T47D (cell line): ENCODE results near the gene RASAL2.

Experiments used
- DNase-seq, 2 experiments: peaks; one replicate each; pipeline versions ENCODE4 v3.0.0 to v3.0.0-alpha.2; 2011 to 2012; ENCODE audit warnings: low read depth in 1 of 2, low spot score in 1 of 2
- JUND ChIP-seq: IDR thresholded peaks from 2 replicates; pipeline ENCODE4 v1.6.1; 2012; ENCODE audit warnings: low read depth
- in situ Hi-C: cut with HindIII; loops from 2 replicates; pipeline ENCODE4 v1.10.0; 2016; ENCODE audit warnings: low sequenced_read_pairs, low pct_unique_long_range_greater_than_20kb

RASAL2 gene

DNA sequence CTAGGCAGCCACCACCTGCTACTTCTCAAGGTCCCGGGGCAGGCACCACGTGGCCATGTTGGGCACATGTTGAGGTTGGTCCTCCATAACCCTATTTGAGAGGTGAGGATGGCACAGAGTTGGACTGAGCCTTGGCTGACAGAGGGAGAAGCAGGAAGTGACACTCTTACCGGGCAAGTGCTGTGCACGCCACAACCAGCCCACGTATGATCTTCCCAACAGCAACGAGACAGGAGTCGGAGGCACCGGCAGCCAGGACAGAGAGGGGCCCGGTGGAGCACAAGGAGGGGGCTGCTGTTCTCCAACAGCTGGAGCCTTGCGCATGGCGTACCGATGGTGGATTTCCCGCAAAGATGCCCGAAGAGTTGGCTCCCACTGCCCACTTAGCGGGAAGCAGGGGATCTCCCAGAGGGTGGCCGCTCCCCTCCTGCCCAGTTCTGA lies 399.4 kb downstream of the RASAL2 start:
- in situ Hi-C loops, result no loop called here
- TF ChIP-seq JUND, result no peak
- no peak for DNase-seq

DNA sequence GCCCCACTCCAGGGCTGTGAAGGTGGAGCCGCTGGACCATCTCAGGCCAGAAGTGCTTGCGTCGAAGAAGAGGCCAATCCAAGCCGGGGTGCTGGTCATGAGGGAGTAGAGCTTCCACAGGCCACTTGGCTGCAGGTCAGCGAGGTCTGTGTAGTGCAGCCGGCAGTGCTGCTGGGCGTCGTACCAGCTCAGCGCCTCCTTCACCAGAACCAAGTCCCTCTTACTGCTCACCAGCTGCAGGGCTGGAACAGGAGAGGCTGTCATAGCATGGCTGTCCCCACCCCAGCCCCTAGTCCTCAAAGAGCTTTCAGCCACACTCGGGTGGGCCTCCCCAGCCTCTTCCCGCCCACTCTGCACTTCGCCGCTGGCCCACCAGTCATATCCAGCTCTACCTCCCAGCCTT lies 400.7 kb downstream of the RASAL2 start:
- DNase-seq, result no peak
- in situ Hi-C loops, result no loop called here
- no peak for TF ChIP-seq JUND

DNA sequence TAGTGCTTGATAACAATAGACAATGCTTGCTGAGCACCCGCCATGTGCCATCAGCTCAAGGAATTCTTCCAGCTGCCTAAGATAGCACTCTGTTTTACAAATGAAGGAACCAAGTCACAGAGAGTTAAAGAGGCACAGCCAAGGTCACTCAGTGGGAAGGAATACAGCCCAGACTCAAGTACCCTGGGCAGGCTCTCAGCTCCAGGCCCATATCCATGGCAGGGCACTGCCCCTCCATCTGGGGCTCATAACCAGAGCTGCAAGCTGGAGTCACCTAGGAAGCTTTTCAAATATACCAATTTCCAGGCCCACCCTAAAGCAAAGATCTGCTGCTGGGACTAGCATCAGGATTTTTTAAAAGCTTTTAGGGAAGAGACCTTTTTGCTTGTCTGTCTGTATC lies 401.3 kb downstream of the RASAL2 start:
- in situ Hi-C loops, result no loop called here
- DNase-seq, result no peak
- TF ChIP-seq JUND, result no peak

DNA sequence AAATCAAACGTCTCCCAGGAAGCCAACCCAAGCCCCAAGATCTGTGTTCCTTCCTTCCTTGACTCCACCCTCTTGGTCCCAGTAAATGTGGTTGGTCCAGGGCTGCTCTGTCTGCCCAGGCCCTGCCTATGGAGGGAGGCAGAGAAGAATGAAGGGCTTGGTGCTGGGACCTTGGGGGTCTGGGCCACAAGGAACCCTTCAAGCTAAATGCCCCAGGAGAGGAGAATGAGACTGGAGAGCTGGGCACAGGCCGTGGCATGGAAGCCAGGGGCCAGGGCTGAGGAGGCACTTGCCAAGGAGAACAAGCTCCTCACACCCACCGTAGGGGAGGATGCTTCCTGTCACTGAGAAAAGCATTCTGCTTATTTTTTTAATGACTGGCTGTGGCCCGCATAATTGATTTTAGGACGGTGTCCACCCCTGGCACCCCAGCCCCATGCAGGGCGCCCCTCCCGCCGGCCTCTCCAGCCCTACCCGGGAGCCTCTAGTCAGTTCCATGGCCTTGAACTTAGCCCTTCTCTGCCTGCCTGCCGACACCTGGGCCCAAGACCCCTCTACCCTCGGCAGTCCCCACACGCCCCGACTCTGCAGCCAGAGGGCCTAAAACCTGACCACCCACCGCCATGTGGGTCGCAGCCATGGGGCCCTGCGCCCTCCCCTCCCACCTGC lies 402.0 kb downstream of the RASAL2 start:
- in situ Hi-C loops, result no loop called here
- no peak for TF ChIP-seq JUND
- DNase-seq, result no peak

DNA sequence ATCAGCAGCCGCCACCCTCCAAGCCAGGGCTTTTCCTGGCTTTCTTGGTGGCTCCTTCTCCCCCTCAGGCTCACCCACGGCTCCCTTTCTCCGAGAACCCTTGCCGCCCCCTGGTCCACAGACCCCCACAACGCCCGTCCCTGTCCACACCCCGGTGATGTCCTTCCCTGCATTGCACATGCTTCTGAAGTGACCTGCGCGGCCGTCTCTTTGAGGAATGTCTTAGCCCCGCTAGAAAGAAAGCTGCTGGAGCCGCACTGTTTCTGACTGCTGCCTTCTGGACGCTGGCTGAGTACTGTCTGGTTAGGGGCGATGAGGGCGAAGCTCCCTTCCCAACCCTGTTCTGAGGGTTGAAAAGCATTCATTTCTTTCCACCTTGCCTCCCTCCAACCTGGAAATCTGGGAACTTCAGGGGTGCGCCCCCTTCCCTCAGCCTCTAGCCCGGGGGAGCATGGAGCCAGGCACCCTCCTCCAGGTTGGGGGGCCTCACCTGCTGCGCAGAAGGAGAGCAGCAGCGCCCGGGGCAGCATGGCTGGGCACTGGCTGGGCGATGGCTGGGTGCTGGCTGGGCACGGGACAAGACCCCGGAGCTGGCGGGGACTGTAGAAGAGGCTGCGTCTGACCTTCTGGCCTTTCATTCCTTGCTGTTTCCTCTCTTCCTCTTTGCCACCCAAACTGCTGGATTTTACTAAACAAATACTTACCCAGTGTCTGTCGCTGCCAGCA lies 402.7 kb downstream of the RASAL2 start, which contains the start of gene CLEC20A:
CLEC20A (minus strand) TSS at position 555 of the 726 bp plus-strand sequence; CDS start at position 530, 25 bp downstream.
- in situ Hi-C loops, result no loop called here
- no peak for TF ChIP-seq JUND
- DNase-seq, result no peak

DNA sequence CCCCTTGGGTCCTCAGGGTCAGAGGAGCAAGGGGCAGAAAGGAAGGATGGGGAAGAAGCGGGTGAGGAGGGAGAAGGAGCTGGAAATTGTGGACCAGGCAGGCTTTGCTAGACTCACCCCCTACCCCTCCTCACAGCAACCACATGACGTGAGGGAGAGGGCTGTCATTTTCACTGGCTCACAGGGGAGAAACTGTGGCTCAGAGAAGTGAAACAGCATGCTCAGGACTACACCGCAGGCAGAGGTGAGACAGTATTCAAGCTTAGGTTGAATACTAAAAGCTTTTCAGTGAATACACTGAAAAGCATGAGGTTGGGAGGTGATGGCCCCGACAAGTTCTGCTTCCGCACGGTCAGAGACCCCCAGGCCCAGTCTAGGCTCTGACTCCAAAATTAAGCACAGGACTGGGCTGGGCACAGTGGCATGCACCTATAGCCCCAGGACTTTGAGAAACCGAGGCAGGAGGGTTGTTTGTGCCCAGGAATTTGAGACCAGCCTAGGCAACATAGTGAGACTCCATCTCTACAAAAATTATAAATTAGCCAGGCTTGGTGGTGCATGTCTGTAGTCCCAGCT lies 404.1 kb downstream of the RASAL2 start:
- no peak for TF ChIP-seq JUND
- in situ Hi-C loops, result no loop called here
- DNase-seq, result no peak

DNA sequence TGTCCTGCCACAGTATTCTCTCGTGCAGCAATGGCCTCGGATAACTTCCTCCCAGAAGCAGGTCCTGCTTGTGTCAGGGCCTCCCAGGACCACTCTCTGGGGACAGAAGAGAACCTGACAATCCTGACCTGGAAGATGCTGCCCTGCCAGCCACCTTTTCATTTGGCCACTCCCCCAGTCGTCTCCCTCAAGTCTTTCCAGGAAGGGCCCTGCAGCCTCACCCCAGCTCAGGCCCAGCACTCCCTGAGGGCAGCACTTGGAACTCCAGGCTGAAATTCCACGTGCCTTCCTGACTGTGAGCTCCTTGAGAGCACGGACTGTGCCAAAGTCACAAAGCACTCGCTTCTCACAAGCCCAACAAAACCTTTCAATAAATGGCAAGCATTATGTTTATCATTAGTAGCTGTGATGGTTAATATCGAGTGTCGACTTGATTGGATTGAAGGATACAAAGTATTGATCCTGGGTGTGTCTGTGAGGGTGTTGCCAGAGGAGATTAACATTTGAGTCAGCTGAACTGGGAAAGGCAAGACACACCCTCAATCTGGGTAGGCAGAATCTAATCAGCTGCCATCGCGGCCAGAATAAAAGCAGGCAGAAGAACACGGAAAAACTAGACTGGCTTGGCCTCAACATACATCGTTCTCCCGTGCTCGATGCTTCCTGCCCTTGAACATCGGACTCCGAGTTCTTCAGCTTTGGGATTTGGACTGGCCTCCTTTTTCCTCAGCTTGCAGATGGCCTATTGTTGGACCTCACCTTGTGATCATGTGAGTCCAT lies 405.2 kb downstream of the RASAL2 start:
- in situ Hi-C loops, result no loop called here
- no peak for TF ChIP-seq JUND
- no peak for DNase-seq

DNA sequence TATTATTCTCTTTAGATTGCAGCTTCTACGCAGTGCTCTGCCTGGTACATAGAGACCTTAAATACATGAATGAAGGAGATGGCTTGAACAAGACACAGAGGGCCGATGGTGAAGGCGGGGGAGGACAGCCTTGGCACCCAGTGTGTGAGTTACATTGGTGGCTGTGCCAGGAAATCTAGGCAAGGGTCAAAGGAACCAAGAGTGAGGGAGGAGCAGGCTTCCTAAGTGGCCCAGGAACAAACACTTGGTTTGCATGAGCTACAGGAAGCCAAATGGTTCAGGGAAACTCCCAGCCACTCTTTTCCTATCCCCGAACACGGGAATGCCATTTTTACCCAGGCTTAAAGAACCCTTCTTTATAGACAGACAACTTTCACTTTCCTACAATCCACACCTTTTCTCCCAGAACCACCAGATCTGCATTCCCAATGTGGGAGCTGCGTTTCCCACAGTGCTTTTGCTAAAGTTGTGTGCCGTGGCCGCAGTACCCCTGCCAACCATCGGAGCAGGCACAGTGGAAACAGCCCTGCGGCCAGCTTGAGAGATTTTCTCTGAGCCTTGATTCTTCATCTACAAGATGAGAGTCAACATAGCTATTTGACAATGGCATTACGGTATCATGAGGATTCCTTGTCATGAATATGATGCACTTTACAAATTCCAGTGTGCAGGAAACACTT lies 406.3 kb downstream of the RASAL2 start:
- TF ChIP-seq JUND, result no peak
- in situ Hi-C loops, result no loop called here
- DNase-seq, result peak in 1 of 2 experiments; percentile 27

DNA sequence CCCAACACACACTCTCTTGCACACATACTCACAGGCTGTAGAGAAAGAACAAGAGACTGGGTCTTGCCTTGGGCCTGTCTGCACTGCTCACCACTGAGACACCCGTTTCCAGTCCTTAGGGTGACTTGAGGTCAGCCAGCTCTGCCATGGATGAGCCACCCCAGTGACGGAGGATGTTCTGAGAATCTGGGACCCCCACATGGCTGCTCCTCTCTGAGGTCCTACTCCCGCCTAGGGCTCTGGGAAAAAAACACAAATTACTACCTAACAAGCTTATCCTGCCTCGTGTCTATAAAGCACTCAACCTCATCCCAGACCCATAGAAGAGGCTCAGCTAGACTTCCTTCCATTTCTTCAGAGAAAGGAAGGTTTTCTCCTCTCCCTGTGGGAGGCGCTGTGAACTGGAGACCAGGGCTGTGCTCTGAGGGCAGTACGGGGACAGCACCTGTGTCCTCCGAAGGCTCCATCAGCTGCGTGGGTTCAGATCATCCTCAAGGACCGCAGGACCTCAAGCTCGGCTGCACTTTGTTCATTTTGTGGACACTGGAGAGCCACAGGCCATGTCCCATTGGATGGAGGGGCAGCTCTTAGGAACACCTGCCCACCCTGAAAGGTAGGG lies 407.1 kb downstream of the RASAL2 start:
- in situ Hi-C loops, result no loop called here
- DNase-seq, result peak in 1 of 2 experiments; percentile 13
- no peak for TF ChIP-seq JUND

DNA sequence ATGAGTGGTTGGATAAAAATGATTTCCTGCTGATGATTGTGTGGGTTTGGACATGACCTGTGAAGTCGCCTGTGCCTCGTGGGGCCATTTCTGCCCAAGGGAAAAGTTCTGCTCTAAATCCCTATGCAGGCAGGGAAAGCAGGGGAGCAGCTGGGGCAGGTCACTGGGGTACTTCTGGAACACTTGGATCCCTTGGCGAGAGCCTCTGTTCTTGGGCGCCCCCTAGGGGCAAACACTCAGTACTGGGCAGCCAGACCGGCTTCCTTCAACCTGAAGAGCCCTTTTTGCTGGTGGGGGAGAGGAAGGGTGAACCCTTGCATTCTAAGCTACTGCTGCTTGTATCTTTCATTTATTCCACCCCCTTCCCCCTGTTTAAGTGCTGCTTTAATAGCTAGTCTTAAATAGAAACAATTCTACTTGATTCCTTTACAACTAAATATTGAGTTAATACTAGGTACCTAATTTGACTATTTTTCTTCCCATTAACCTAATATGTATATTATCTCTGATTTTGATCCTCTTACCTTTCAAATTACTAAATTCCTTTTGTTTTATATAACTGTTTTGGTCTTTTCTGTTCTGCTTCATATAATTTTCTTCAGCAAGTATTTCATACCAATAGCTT lies 407.9 kb downstream of the RASAL2 start:
- no peak for TF ChIP-seq JUND
- in situ Hi-C loops, result no loop called here
- DNase-seq, result peak; percentile 74 to 80

DNA sequence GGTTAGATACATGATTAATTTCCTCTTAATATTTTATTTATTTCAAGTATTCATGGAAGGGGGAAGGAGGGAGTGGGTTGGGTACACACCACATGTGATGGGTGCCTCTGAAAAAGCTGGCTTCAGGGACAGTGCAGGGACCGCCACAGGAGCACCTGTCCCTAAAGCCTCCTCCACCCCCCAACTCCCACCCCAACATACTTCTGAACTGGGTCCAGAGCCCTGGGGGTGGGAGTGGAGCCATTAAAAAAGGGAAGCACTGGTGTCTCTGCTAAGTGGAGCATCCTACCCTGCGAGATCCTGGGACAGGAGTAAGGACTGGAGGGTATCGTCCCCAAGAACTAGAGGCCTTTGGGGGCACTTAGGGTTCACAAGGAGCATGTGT lies 408.4 kb downstream of the RASAL2 start:
- no peak for DNase-seq
- in situ Hi-C loops, result no loop called here
- no peak for TF ChIP-seq JUND
